HG03442 (cell line): ENCODE measurements around the gene TSHZ2.

ENCODE experiments used
- ATAC-seq: cut with Tn5 transposase; IDR thresholded peaks from one replicate; pipeline ENCODE4 v1.9.1; 2021; ENCODE audit warnings: mild to moderate bottlenecking, moderate library complexity; ENCODE audit not compliant: unreplicated experiment

Gene TSHZ2, protein sequence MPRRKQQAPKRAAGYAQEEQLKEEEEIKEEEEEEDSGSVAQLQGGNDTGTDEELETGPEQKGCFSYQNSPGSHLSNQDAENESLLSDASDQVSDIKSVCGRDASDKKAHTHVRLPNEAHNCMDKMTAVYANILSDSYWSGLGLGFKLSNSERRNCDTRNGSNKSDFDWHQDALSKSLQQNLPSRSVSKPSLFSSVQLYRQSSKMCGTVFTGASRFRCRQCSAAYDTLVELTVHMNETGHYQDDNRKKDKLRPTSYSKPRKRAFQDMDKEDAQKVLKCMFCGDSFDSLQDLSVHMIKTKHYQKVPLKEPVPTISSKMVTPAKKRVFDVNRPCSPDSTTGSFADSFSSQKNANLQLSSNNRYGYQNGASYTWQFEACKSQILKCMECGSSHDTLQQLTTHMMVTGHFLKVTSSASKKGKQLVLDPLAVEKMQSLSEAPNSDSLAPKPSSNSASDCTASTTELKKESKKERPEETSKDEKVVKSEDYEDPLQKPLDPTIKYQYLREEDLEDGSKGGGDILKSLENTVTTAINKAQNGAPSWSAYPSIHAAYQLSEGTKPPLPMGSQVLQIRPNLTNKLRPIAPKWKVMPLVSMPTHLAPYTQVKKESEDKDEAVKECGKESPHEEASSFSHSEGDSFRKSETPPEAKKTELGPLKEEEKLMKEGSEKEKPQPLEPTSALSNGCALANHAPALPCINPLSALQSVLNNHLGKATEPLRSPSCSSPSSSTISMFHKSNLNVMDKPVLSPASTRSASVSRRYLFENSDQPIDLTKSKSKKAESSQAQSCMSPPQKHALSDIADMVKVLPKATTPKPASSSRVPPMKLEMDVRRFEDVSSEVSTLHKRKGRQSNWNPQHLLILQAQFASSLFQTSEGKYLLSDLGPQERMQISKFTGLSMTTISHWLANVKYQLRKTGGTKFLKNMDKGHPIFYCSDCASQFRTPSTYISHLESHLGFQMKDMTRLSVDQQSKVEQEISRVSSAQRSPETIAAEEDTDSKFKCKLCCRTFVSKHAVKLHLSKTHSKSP (N-terminal part only)

DNA sequence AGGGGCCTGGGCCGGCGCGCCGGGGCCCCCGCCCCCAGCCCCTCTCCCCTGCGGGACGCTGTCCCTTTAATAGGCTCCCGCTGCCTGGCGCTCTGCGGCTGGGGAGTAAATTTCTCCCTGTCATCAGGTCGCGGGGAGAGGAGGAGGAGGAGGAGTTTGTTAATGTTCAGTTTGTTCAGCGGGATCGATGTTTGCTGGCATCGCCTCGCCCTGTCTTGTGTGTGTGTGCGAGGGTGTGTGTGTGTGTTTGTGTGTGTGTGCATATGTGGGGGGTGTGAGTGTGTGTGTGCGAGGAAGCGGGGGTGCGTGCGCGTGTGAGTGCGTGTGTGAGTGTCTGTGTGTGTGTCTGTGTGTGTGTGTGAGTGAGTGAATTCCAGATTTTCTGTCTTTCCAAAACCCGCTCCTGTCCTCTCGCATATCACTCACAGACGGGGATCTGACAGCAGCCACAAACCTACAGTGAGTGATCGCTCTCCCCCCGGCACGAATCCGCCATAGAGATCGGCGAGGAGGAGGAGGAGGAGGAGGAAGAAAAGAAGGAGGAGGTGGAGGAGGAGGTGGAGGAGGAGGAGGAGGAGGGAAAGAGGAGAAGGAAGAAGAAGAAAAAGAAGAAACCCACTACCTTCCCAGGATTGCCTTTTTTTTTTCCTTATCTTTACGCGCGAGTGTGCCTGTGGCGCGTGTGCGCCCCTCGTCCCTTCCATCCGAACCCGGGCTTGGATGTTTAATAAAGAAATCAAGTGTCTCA lies at the start of gene TSHZ2:
TSHZ2 (plus strand) TSS at position 169 of the 748 bp plus-strand sequence. CDS start 936 bp downstream, outside the sequence.
- no peak for ATAC-seq

DNA sequence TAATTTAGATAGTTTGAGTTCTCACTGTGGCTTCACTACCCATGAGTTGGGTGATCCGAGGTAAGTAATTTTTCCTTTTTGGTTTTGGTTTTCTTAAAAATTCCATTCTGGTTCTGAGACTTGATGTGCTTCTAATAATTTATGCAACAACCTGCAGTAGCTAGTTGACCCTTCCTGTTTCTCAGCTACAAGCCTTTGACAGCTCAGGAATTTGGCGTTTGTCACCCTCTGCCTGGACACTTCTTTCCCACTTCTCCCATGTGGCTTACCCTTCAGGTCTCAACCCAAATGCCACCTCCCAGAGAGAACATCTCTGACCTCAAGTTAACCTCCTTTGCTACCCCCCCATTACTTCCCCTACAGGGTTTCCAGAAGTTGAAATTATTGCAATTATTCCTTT lies 49.7 kb upstream of the TSHZ2 start:
- no peak for ATAC-seq

DNA sequence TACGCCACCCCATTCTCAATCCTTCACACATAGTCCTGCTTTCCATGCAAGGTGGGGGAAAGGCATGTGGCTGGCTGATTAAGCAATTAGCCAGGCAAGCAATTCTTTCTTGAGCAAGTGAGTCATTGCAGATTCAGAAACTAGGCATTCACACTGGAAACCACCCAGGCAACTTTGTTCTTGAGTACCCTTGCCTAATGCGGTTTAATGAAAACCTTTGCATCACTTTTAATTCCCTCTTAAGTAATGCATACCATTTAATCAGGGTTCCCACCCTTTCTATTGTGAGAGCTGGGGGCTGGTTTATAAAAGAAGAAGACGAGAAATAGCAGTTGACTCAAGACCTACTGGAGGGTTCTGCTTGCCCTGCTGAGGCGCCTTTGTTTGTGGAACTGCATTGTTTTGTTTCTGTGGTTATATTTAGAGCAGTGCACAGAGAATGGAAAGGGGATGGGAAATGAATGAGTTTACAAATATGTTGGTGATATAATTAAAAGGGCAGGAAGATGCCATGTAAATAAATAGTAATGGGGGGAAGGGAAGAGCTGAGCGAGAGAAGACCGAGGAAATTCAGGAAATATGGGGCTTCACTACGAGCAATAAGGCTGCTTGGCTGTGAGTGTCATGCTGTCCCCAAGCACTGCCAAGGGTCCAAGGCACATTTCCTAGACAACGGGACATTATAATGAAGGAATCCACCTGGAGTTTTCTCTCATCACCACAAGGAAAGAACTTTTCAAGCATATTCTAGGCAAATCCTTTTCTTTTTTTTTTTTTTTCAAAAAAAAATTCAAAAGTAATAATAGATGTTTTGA lies 48.8 kb upstream of the TSHZ2 start:
- no peak for ATAC-seq

DNA sequence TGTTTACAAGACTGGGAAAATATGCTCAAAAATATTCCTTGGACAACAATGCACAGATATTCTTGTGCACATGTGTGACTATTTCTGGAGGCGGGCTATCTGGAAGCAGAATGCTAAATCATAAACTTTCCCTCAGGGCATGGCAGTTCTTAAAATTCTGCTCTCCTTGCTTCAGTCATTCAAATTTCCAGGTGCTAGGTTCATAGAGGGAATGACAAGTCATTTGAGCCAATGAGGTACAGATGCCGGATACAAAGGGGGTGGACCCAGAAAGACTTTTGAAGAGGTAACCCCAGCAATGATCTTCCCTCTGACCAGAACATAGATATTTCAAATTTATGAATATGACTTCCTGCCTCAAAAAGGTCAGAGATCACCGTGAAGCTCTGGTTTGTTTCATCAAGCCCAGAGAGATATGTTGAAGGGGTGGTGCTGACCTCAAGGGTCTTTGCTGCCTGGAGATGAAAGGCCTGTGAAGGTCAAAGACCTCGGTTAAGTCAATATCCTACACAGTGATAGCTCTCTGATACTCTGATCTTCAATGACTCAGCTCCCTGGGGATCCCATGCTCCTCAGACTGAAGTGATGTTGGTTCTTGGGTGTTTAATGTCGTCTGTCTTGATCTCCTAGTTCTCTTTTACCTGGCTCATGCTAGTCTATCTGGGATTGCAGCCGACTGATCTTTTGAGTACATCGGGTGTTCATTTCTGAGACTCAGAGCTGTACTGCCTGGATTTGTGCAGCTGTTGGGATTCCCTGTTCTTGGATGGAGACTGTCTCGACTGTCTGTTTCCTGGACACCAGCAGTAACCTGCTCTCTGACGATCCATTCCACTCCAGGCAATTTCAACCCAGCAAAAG lies 47.5 kb upstream of the TSHZ2 start:
- ATAC-seq = no peak

DNA sequence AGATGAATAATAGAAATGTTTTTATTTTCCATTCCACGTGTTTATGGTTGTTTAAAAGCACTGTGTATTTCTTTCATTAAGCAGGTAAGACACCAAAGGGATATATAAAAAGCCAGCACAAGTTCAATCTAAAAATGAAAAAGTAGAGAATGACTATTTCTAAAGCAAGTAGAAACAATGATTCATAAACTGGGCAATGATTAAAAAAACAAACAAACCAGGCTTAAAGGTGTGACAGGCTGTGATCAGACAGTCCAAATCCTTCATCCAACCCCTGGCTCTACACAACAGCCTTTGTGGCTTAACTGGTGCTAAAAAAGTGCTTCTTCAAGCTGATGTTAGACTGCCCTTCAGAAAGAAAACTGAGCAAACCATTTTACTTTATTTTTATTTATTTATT lies 45.7 kb upstream of the TSHZ2 start:
- no peak for ATAC-seq

DNA sequence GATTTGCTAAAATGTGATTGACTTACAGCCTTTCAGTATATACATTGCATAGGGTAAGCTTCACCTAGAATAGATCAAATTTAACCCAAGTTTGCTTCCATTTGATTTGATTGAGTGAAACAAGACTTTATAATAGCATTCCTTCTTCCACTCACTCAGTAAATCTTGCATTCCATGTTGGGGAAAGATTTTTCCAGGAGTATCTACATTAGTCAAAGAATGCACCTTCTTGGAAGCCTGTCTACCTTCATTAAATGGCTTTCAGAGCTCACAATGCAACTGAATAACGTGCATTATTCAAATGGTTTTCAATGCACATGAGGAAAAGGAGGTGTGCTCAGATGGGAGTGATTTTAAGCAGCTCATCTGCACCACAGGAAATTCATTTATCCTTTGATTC lies 38.3 kb upstream of the TSHZ2 start:
- ATAC-seq = no peak

DNA sequence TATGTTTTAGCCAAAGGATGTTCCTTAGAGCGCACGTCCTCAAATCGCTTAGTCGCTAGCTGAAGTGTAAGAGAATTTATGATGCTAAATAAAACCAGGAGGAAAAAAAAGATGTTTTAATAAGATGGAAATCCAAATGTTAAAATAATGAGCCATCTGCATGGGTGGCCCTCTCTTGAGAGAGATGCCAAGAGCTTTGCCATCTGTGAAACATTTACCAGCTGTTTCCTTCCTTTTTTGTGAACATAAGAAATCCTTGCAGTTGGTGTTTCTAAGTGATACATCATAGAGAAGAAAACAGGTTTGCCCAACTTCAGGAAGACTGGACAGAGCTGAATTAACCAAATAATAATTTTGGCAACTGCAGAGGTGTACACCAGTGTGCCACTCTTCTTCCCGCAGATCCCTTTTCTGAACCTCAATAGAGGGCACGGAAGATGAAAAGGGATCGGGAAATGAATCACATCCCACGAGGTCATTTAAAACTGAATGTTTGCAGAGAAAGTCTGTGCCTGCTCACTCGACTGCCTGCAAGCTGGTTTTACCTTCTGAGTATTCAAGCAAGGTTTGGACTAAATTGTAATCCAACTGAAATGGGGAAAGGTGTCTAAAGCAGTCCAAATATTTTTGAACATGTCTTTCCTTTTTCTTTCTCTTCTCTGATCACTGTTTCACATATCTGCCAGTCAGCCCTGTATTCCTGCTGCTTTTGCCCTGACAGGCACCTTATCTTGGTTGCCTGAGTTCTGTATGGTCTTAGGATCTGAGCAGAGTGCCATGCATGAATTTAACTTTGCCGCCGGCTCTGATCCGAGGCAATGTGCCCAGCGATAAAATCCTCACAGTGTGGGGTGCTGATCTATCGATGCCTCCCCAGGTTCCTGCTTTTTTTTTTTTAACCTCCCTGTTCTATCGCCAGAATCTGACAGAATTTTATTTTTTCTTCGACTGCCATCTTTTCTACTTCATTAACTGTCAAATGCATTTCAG lies 35.5 kb upstream of the TSHZ2 start:
- ATAC-seq = no peak

DNA sequence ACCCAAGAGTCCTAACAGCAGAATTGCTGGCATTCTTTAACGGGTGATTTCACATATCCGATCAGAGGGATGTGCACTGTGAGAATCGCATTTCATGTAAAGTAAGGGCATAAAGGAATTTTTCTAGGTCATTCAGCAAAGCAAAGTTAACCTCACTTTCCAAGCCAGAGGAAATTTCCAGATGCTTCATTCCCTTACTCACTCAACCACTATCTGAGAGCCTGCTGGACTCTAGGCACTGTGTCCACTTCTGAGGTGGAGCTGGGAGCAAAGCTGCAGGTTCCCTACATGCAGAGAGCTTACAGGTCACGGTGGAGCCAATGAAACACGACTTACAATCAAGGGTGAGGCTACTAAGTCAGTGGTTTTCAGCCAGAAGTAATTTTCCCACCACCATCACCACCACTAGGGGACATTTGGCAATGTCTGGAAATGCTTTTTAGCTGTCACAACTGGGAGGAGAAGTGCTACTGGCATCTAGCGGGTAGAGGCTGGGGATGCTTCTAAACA lies 34.5 kb upstream of the TSHZ2 start:
- ATAC-seq = no peak

DNA sequence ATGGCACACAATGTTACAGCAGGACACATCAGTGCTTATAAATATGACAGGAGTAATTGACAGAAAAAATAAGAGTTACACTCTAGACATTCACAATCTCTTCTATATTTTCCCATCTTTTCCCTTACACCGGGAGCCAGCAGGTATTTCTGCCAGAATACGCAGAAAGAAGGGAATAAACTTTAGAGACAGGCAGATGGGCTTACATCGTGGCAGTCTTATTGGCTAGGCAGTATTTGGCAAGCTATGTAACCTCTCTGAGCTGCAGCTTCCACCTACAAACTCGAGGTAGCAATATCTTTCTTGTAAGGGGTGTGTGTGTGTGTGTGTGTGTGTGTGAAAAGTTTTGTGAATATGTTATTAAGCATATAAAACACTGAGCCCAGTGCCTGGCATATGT lies 33.0 kb upstream of the TSHZ2 start:
- ATAC-seq = no peak

DNA sequence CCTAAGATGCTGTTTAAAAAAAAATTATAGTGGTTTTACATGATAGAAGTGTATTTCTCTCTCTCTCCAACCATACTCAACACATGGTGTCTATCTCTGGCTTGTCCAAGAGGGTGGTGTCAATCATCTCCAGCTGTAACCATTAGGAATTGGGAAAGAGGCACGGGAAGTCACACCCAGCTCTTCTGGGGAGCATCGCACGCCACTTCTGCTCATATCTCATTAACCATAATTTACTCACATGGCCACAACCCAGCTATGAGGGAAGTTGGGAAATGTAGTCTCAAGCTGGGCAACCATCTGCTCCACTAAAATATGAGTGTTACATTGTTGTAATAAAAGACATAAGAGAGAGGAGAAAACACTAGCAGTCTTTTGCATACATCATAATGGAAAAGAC lies 30.4 kb upstream of the TSHZ2 start:
- no peak for ATAC-seq

DNA sequence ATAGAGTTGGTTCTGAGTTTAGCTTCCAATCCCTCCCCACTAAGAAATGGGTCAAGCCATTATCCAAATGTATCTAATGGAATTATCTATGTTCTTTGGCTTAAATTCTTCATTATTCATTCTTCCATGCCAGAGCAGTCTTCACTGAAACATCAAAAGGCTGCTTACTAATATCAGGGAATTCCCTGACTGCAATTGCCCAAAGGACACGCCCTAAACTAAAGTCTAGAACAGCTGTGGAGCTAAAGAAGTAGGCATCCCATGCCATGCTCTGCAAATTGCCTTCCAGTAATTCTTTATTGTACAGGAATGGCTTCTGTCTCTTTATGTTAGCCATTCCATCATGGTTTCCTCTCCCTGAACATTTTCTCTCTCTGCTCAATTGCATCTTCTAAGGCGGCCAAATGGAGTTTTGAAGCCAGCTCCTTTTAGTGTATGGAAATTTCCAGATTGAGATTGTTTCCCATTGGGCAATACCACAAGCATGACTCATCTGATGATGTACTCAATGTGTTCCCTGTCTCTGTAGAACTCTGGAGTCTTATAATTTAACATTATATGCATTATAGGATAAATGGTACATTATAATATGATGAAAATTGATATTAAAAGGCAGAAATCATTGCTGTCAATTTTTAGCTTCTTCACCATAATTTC lies 28.8 kb upstream of the TSHZ2 start:
- ATAC-seq = no peak

DNA sequence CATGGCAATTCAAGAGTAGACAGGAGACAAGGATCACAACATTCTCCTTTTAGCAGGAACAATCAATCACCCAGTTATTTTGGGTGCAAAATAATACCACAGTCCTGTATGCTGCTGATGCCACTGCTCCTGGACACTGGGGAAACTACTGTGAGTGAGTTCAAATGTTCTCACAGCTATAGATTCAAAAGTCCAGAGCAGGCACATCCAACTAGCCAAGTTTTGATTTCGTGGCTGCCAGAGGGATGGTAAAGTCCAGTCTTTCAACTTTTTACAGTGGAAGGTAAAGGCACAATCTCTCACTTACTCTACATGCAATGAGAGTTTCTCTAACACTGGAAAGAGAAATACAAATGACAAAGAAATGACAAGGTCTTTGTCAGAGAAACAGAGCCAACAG lies 26.9 kb upstream of the TSHZ2 start:
- no peak for ATAC-seq

DNA sequence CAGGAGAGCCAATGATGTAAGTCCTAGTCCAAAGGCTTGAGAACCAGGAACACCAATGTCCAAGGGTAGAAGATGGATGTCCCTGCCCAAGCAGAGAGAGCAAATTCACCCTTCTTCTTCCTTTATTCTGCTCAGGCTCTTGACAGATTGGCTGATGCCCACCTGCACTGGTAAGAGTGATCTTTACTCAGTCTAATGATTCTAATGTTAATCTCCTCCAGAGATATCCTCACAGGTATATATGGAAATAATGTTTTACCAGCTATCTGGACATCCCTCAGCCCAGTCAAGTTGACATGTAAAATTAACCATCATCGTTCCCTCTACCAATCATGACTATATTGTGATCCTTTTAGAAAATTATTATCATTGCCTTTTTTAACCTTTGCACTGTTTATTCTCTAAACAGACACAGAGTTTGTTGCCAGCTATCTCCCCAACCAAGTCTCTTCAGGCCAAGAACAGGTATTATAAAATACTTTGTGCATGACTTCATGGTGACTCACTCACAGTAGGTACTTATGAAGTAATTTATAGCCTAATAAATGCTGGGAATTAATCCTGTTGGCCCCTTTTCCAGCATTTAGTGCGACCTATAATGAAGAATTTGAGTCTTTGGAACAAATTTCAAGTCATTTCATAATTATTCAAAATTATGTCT lies 26.2 kb upstream of the TSHZ2 start:
- ATAC-seq = no peak

DNA sequence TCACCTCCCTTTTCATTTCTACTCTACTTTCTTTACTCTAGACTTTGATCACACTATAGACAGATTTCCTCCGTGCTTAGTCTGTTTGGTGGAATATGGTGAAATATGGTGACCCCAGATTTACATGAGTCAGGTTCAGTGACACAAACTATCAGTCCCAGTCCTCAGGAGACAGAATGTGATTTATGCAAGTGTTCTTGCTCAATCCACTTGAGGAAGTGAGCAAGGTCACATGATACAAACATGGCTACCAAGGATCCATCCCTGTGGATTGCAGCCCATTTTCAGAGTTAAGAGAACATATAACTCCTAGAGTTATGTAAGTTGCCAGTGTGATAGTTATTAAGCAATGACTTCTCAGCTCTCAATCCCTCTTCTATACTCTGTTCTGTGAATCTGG lies 23.7 kb upstream of the TSHZ2 start:
- no peak for ATAC-seq

DNA sequence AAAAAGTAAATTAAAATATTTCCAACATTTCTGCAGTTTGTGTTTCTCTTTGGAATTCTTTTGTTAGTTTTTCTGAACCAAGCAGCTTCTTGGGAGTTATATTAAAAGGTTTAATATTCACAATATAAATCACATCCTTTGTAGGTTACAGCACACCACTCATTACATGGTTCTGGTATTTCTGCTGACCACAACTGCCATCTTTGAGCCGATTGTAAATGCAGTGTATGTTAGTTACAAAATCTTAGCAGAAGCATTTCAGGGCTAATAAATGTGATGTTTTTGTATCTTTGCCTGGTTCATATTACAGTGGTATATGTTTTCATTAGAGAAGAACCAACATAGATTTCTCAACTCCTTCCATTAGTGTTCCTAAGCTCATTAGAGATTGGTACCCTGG lies 19.1 kb upstream of the TSHZ2 start:
- no peak for ATAC-seq

DNA sequence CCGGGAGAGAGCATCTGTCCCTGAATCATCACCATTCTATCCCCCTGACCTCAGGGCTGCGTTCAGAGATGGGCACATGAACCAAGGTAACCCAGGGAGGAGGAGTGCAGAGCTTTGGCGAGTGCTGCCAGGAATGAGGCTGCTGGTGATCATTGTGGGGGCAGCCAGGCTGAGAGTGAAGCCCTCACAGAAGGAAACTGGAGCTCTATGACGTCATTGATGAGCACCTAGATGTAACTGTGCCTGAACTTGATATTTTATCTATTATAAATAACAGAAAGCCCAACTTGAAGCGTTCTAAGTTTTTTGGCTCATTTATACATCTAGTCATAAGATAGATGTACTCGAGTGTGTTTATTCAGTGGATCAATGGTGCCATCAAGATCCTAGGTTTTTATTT lies 17.3 kb upstream of the TSHZ2 start:
- ATAC-seq = no peak

DNA sequence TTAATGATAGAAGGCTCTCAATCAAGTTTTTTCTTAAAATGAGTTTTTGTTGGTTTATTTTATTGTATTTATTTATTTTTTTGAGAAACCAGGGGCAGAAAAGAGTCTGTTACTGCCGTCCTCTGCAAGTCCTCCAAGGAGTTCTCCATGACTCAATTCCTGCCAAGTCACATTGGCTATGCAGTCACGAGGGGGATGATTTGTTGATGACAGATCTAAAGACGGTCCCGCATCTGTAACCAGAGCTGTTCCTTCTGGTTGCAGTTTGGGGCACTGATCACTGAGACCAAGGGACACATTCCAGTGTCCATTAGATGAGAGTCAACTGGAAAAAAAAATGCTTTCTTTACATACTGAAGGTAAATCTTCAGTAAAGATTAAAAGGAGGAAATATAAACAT lies 13.9 kb upstream of the TSHZ2 start:
- ATAC-seq = no peak
